K562 (cell line): ENCODE measurements around the gene NRG2. TPM values are rescaled to one million over a fixed set of nuclear protein-coding genes. Genes with fewer than 3 reads are reported as not detected.

Experiments
- CBX5 ChIP-seq: IDR thresholded peaks from 2 replicates; pipeline ENCODE4 v1.6.1; 2014; ENCODE audit warnings: low read depth, borderline replicate concordance
- CTBP1 ChIP-seq: fragments of 450-650 bp; IDR thresholded peaks from 2 replicates; pipeline ENCODE4 v1.6.1; 2016; ENCODE audit warnings: borderline replicate concordance
- IRF2 ChIP-seq: sonication (generic); formaldehyde crosslinking; IDR thresholded peaks from 2 replicates; pipeline ENCODE4 v1.8.1; 2022; ENCODE audit warnings: mild to moderate bottlenecking, missing genetic modification reagents
- MED1 ChIP-seq: sonication (generic); formaldehyde crosslinking; IDR thresholded peaks from 2 replicates; pipeline ENCODE4 v1.8.1; 2023; ENCODE audit warnings: missing genetic modification reagents, borderline replicate concordance
- MEF2A ChIP-seq: IDR thresholded peaks from 2 replicates; pipeline ENCODE4 v1.6.1; 2011; ENCODE audit warnings: low read depth, mild to moderate bottlenecking, low read length, moderate library complexity; ENCODE audit not compliant: control insufficient read depth
- MYNN ChIP-seq, 2 experiments: sonication (generic); formaldehyde crosslinking in 1 of 2; IDR thresholded peaks; 2 replicates each; pipeline versions ENCODE4 v1.5.0 to v1.6.1; 2016 to 2020; ENCODE audit warnings: antibody characterized with exemption in 1 of 2, missing genetic modification reagents in 1 of 2
- NELFE ChIP-seq: IDR thresholded peaks from 2 replicates; pipeline ENCODE4 v1.6.1; 2011; ENCODE audit warnings: mild to moderate bottlenecking; ENCODE audit not compliant: insufficient read depth, insufficient read length
- NFIC ChIP-seq: fragments of 450-650 bp; IDR thresholded peaks from 2 replicates; pipeline ENCODE4 v1.6.1; 2017; ENCODE audit warnings: mild to moderate bottlenecking, inconsistent platforms
- SNRNP70 ChIP-seq: fragments of 200-400 bp; formaldehyde crosslinking; optimal IDR thresholded peaks from 2 replicates; pipeline ENCODE3; 2017; ENCODE audit warnings: low read depth, low read length
- SOX6 ChIP-seq: fragments of 450-650 bp; IDR thresholded peaks from 2 replicates; pipeline ENCODE4 v1.6.1; 2014; ENCODE audit warnings: mild to moderate bottlenecking
- TAF1 ChIP-seq: IDR thresholded peaks from 2 replicates; pipeline ENCODE4 v1.6.1; 2011; ENCODE audit warnings: mild to moderate bottlenecking, low read length, moderate library complexity; ENCODE audit not compliant: insufficient read depth, control insufficient read depth, severe bottlenecking; ENCODE audit errors: extremely low read depth
- ZFP30 ChIP-seq: fragments of 250-450 bp; sonication (Bioruptor Pico); IDR thresholded peaks from 2 replicates; pipeline ENCODE4 v1.8.0; 2022; ENCODE audit warnings: moderate library complexity, mild to moderate bottlenecking, inconsistent platforms, borderline replicate concordance
- ZHX1 ChIP-seq: fragments of 150-350 bp; conservative IDR thresholded peaks from 2 replicates; pipeline ENCODE4 v1.6.1; 2014; ENCODE audit warnings: low read length
- ZNF124 ChIP-seq: sonication (generic); formaldehyde crosslinking; IDR thresholded peaks from 2 replicates; pipeline ENCODE4 v1.8.1; 2022; ENCODE audit warnings: missing genetic modification reagents
- ZNF133 ChIP-seq: fragments of 250-450 bp; sonication (Bioruptor Pico); IDR thresholded peaks from 2 replicates; pipeline ENCODE4 v1.4.0; 2020; ENCODE audit warnings: mild to moderate bottlenecking
- ZNF184 ChIP-seq: sonication (generic); formaldehyde crosslinking; IDR thresholded peaks from 2 replicates; pipeline ENCODE4 v1.5.0; 2020; ENCODE audit warnings: missing genetic modification reagents
- ZNF232 ChIP-seq: sonication (generic); formaldehyde crosslinking; IDR thresholded peaks from 2 replicates; pipeline ENCODE4 v1.8.0; 2022; ENCODE audit warnings: mild to moderate bottlenecking, missing genetic modification reagents
- ZNF24 ChIP-seq: fragments of 450-650 bp; IDR thresholded peaks from 2 replicates; pipeline ENCODE4 v1.6.1; 2016
- ZNF263 ChIP-seq: sonication (generic); formaldehyde crosslinking; IDR thresholded peaks from 2 replicates; pipeline ENCODE4 v1.8.0; 2022; ENCODE audit warnings: mild to moderate bottlenecking, missing genetic modification reagents, borderline replicate concordance
- polyA plus RNA-seq, 8 experiments: library from polyadenylated mRNA; depleted of rRNA in 4 of 8; stranded (reverse) in 5 of 8; unstranded in 3 of 8; fragments of >200 nt; fragmentation: Nextera tagmentation in 2 of 8; fragmentation: Illumina TruSeq in 1 of 8; extraction: Ambion mirVana in 2 of 8; extraction: Trizol in 1 of 8; gene quantifications; 2 replicates each; pipeline versions ENCODE4 v1.2.1 to v1.2.3, GENCODE V29; 2011 to 2014; ENCODE audit warnings: inconsistent platforms in 1 of 8, missing spikeins in 1 of 8
- total RNA-seq, 7 experiments: library from RNA; depleted of rRNA in 6 of 7; stranded (reverse); fragments of >200 nt in 6 of 7; fragmentation: Illumina TruSeq in 2 of 7; extraction: Trizol in 2 of 7; gene quantifications; 2 replicates each; pipeline versions ENCODE4 v1.2.1 to v1.2.3, GENCODE V29; 2011 to 2021; ENCODE audit warnings: low replicate concordance in 1 of 7
- TF ChIP-seq, protein P1 (sequence below): IDR thresholded peaks from 3 replicates; pipeline ENCODE4 v1.6.1; 2011; ENCODE audit warnings: borderline replicate concordance, mild to moderate bottlenecking, moderate library complexity; ENCODE audit not compliant: insufficient read length; ENCODE audit errors: extremely low read depth
- TF ChIP-seq, protein P2 (sequence below): sonication (generic); formaldehyde crosslinking; IDR thresholded peaks from 2 replicates; pipeline ENCODE4 v1.8.1; 2022; ENCODE audit warnings: missing genetic modification reagents
- TF ChIP-seq, protein P3 (sequence below): fragments of 450-650 bp; IDR thresholded peaks from 2 replicates; pipeline ENCODE4 v1.6.1; 2016

NRG2 gene
- total and polyA plus RNA-seq, 9 of the 15 experiments (the other 6 are each of a cell fraction or from before 2014, with no cell fraction given): not detected

DNA sequence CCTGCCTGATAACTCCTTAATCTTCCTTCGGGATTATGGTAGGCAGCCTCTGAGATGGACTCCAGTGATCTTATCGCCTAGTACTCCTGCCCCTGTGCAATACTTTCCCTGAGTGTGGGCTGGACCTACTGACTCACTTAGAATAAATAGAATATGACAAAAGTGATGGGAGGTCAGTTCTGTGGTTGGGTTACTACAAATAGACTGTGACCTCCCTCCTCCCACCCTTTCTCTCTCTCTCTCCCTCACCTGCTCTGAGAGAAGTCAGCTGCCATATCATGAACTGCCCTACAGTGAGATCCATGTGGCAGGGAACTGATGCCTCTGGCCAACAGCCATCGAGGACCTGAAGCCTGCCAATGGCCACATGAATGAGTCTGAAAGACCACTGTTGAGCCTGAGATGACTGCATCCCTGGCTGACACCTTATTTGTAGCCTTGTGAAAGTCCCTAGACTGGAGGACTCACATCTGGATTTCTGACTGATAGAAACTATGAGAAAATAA, 31.7 kb downstream of the NRG2 start (continued):
- TF ChIP-seq ZHX1: no peak
- no peak for TF ChIP-seq ZNF124 (CRISPR knock-in tag)
- TF ChIP-seq ZNF133 (CRISPR knock-in tag): no peak
- peak; percentile 25; the same call in 1 of the 2 replicates for TF ChIP-seq ZNF263 (CRISPR knock-in tag)
- no peak for TF ChIP-seq SNRNP70
- TF ChIP-seq, protein P1, sequence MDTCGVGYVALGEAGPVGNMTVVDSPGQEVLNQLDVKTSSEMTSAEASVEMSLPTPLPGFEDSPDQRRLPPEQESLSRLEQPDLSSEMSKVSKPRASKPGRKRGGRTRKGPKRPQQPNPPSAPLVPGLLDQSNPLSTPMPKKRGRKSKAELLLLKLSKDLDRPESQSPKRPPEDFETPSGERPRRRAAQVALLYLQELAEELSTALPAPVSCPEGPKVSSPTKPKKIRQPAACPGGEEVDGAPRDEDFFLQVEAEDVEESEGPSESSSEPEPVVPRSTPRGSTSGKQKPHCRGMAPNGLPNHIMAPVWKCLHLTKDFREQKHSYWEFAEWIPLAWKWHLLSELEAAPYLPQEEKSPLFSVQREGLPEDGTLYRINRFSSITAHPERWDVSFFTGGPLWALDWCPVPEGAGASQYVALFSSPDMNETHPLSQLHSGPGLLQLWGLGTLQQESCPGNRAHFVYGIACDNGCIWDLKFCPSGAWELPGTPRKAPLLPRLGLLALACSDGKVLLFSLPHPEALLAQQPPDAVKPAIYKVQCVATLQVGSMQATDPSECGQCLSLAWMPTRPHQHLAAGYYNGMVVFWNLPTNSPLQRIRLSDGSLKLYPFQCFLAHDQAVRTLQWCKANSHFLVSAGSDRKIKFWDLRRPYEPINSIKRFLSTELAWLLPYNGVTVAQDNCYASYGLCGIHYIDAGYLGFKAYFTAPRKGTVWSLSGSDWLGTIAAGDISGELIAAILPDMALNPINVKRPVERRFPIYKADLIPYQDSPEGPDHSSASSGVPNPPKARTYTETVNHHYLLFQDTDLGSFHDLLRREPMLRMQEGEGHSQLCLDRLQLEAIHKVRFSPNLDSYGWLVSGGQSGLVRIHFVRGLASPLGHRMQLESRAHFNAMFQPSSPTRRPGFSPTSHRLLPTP: no peak
- no peak for TF ChIP-seq CBX5
- no peak for TF ChIP-seq MYNN (IDR thresholded peaks at IDR 0.05)
- no peak for TF ChIP-seq MYNN (CRISPR knock-in tag; IDR thresholded peaks at IDR 0.05)
- no peak for TF ChIP-seq IRF2
- no peak for TF ChIP-seq TAF1
- no peak for TF ChIP-seq ZFP30 (CRISPR knock-in tag)
- TF ChIP-seq, protein P2, sequence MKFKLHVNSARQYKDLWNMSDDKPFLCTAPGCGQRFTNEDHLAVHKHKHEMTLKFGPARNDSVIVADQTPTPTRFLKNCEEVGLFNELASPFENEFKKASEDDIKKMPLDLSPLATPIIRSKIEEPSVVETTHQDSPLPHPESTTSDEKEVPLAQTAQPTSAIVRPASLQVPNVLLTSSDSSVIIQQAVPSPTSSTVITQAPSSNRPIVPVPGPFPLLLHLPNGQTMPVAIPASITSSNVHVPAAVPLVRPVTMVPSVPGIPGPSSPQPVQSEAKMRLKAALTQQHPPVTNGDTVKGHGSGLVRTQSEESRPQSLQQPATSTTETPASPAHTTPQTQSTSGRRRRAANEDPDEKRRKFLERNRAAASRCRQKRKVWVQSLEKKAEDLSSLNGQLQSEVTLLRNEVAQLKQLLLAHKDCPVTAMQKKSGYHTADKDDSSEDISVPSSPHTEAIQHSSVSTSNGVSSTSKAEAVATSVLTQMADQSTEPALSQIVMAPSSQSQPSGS (CRISPR knock-in tag): peak; percentile 62; the same call in 1 of the 2 replicates
- no peak for TF ChIP-seq MED1 (CRISPR knock-in tag)
- TF ChIP-seq, protein P3, sequence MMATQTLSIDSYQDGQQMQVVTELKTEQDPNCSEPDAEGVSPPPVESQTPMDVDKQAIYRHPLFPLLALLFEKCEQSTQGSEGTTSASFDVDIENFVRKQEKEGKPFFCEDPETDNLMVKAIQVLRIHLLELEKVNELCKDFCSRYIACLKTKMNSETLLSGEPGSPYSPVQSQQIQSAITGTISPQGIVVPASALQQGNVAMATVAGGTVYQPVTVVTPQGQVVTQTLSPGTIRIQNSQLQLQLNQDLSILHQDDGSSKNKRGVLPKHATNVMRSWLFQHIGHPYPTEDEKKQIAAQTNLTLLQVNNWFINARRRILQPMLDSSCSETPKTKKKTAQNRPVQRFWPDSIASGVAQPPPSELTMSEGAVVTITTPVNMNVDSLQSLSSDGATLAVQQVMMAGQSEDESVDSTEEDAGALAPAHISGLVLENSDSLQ: no peak
- no peak for TF ChIP-seq NELFE
- TF ChIP-seq CTBP1: peak; percentile 17; the same call in 1 of the 2 replicates
- no peak for TF ChIP-seq ZNF232 (CRISPR knock-in tag)
- TF ChIP-seq MEF2A: peak; percentile 43; the same call in 1 of the 2 replicates
- no peak for TF ChIP-seq ZNF24
- TF ChIP-seq SOX6: 0 out of 2 replicates have a peak, but pooled peaks have one; percentile 25
- TF ChIP-seq ZNF184 (CRISPR knock-in tag): no peak
- TF ChIP-seq NFIC: no peak
